Coronary artery (tissue), 2 donors: Measurements from ENCODE around the gene GLIS2.

Source experiments
- DNase-seq: peaks from one replicate; pipeline ENCODE4 v3.0.0-alpha.2; 2017; ENCODE audit warnings: low spot score
- H3K27ac ChIP-seq, 2 donors: fragments of 200-600 bp; sonication (generic); one replicate each; pipeline ENCODE4 v1.5.1; 2016 to 2019
- H3K4me3 ChIP-seq: fragments of 200-600 bp; sonication (generic); 2 replicates; pipeline ENCODE4 v1.5.1; 2016; ENCODE audit warnings: mild to moderate bottlenecking, moderate library complexity
- CTCF ChIP-seq: fragments of 200-600 bp; sonication (generic); IDR thresholded peaks from one replicate; pipeline ENCODE4 v1.5.1; 2019; ENCODE audit warnings: antibody characterized with exemption

Gene GLIS2

GRCh38 chr16:4273858-4274311 is 42.0 kb upstream of the GLIS2 start:
- no peak for DNase-seq
- peak overlapping the region; percentile 96 for H3K4me3 ChIP-seq
- no peak for TF ChIP-seq CTCF
- H3K27ac ChIP-seq: peak overlapping the region; percentile 58 to 96

- no peak overlapping the region for H3K4me3 ChIP-seq
- H3K27ac ChIP-seq: no peak overlapping the region
- no peak for TF ChIP-seq CTCF
- DNase-seq: no peak
These were observed 40.0 kb upstream of the GLIS2 start for GRCh38 chr16:4275861-4276260.

- Histone ChIP-seq H3K4me3 (no peak overlapping the region), H3K27ac (no peak overlapping the region)
- TF ChIP-seq CTCF: no peak
- DNase-seq: no peak
These were observed 37.8 kb upstream of the GLIS2 start for GRCh38 chr16:4277987-4278513.

GRCh38 chr16:4280625-4281024 is 35.2 kb upstream of the GLIS2 start:
- TF ChIP-seq CTCF: no peak
- no peak for DNase-seq
- Histone ChIP-seq H3K4me3 (no peak overlapping the region), H3K27ac (no peak overlapping the region)

GRCh38 chr16:4283441-4283840 is 32.4 kb upstream of the GLIS2 start:
- Histone ChIP-seq H3K27ac (no peak overlapping the region), H3K4me3 (no peak overlapping the region)
- no peak for TF ChIP-seq CTCF
- no peak for DNase-seq

GRCh38 chr16:4283939-4284338 is 31.9 kb upstream of the GLIS2 start:
- H3K4me3 ChIP-seq: no peak overlapping the region
- no peak for DNase-seq
- TF ChIP-seq CTCF: no peak
- H3K27ac ChIP-seq: no peak overlapping the region

GRCh38 chr16:4285167-4285566 is 30.7 kb upstream of the GLIS2 start:
- TF ChIP-seq CTCF: no peak
- DNase-seq: no peak
- Histone ChIP-seq H3K4me3 (no peak overlapping the region), H3K27ac (no peak overlapping the region)
